GM12875 (cell line): ENCODE data around the gene MOG.

Experiments
- H3K4me3 ChIP-seq: one replicate; pipeline ENCODE4 v1.5.1; 2011; ENCODE audit warnings: low read depth, low read length, control low read depth
- TF ChIP-seq, protein P1 (sequence below): IDR thresholded peaks from 2 replicates; pipeline ENCODE4 v1.5.1; 2011; ENCODE audit warnings: low read depth, mild to moderate bottlenecking, control low read depth, inconsistent platforms, low read length, moderate library complexity, borderline replicate concordance; ENCODE audit not compliant: insufficient read depth

Gene MOG

DNA sequence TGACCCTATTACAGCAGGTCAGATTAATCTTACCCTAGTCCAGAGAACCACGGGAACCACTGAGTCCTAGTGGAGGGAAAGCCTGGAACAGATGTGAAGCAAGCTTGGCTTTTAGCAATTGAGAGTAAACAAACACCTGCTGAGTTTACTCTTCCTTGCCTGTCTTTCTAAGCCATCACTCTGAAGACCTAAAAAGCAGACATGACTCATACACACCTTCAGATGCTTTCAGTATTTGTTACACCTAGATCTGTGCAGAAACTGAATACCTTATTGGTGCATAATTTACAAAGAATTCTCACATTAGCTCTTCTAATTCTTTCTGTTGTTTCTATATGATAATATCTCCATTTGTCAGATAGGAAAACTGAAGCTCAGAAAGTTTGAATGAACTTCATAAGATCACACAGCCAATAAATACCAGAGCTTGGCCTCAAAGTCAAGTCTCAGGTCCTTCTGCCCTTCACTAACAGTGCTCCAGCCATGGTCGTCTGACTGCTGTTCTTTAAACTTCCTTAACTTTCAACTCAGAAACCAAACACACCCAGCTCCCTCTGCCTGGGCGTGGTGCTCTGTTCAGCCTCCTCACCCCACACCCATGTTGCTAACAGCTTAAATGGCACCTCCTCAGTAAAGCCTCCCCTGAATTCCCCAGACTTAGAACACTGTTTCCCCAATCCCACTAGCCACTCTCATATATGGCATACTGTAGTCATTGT, 15.3 kb upstream of the MOG start:
- H3K4me3 ChIP-seq, result no peak overlapping the region
- TF ChIP-seq, protein P1, sequence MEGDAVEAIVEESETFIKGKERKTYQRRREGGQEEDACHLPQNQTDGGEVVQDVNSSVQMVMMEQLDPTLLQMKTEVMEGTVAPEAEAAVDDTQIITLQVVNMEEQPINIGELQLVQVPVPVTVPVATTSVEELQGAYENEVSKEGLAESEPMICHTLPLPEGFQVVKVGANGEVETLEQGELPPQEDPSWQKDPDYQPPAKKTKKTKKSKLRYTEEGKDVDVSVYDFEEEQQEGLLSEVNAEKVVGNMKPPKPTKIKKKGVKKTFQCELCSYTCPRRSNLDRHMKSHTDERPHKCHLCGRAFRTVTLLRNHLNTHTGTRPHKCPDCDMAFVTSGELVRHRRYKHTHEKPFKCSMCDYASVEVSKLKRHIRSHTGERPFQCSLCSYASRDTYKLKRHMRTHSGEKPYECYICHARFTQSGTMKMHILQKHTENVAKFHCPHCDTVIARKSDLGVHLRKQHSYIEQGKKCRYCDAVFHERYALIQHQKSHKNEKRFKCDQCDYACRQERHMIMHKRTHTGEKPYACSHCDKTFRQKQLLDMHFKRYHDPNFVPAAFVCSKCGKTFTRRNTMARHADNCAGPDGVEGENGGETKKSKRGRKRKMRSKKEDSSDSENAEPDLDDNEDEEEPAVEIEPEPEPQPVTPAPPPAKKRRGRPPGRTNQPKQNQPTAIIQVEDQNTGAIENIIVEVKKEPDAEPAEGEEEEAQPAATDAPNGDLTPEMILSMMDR, result no peak

DNA sequence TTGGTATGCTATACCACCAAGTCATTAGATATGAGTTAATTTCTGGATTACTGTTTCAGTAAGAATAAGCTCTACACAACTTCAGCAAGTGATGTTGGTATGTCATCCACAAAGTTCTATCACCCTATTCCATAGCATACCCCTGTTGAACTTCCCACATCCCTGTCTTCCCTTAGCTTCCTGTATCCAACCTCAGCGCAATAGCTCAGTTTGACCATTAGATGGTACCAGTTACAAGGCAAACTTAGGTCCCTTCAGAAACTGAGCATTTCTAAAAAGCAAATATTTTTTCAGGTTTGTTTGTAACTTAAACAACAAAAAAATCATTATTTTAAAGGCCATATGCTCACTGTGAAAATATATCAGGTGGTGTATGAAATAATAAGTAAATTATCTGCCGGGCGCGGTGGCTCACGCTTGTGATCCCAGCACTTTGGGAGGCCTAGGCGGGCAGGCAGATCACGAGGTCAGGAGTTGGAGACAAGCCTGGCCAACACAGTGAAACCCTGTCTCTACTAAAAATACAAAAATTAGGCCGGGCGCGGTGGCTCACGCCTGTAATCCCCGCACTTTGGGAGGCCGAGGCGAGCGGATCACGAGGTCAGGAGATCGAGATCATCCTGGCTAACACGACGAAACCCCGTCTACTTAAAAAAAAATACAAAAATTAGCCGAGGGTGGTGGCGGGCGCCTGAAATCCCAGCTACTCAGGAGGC, 8.8 kb upstream of the MOG start:
- TF ChIP-seq, protein P1, result peak; percentile 44; the same call in 1 of the 2 replicates
- H3K4me3 ChIP-seq, result no peak overlapping the region

DNA sequence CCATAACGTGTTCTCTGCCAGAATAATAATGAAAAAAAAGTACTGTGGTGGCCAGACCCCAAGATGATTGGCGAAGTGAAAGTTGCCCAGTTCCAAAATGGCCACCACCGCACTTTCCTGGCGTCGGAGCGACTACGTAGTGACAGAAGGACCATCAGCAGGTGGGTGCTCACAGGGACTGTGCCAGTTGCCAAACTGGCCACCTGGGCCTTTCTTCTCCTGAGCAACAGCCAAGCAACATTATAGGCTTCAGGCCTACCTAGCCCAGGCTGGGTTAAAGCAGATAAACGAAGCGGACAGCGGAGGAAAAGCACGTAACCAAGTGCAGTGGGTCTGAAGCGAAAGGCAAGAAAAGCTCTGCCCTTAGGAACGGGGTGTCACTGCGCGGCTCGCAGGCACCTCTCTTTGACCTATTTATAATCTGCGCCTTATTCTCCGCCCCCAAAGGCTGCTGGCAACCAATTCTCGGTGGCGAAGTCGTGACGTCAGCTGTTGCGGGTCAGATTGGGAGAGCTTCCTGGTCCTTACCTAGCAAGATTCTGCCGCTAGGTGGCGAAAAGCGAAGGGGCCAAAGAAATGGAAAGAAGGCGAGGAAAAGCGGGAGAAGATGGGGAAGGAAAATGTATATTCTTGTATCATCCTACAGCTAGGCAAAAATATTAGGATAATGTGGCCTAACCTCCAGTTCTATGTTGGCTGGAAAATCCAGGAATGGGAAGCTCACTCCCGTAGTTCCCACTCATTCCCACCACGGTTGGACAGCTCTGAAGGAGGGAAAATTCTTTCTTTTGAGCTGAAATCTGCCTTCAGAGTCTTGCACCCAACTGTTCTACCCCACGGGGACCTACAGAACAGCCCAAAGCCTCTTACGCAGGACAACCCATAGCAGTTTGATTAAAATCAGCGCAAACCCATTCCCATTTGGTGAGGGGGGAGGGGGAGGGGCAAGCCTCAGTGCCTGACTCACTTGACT, 6.9 kb upstream of the MOG start:
- TF ChIP-seq, protein P1, result peak; percentile 84
- peak overlapping the region; percentile 53 for H3K4me3 ChIP-seq

DNA sequence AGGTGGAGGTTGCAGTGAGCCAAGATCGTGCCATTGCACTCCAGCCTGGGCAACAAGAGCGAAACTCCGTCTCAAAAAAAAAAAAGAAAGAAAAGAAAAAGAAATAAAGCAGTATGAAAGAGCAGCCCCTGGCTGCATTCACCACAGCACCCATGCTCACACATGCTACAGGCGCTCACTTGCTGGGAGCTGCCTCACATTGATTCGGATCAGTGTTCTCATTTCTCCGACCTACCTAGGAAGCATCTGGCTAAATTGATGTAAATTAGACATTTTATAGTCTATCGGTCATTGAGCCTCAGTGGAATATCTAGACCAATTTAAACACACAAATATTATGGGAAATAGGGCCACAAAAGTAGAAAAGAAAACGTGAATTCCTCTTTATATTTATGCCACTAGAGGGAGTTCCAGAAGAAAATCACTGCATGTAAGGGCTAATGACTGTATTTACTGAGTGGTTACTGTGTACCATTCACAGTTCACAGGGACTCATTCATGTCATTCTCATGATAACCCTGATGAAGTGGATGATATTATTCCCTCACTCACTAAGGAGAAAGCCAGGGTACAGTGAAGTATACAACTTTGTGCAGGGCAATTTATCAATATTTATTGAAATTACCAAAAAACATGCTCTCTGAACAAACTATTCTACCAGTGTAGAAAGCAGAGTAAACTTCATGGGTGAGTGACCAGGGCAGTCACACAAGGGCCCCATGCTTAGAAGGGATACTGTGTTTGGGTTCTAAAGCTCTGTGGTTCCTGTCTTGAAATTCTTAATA, 5.3 kb upstream of the MOG start:
- no peak overlapping the region for H3K4me3 ChIP-seq
- TF ChIP-seq, protein P1, result peak; percentile 38; the same call in 1 of the 2 replicates

DNA sequence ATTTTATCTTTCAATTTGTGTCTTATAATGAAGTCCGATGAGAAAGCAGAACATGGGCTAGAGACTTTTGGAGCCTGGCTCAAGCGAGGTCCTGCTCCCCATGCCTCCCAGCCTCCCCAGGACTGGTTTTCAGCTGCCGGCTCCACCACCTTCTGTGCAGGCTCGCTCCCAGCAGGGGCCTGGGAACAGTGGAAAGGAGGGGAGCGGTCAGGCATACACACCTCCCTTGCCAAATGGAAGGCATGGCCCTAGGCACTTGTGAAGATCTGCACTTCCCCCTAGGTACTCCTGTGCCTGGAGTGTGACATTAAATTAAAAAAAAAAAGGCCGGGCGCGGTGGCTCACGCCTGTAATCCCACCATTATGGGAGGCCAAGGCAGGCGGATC, 4.7 kb upstream of the MOG start:
- H3K4me3 ChIP-seq, result no peak overlapping the region
- TF ChIP-seq, protein P1, result no peak

DNA sequence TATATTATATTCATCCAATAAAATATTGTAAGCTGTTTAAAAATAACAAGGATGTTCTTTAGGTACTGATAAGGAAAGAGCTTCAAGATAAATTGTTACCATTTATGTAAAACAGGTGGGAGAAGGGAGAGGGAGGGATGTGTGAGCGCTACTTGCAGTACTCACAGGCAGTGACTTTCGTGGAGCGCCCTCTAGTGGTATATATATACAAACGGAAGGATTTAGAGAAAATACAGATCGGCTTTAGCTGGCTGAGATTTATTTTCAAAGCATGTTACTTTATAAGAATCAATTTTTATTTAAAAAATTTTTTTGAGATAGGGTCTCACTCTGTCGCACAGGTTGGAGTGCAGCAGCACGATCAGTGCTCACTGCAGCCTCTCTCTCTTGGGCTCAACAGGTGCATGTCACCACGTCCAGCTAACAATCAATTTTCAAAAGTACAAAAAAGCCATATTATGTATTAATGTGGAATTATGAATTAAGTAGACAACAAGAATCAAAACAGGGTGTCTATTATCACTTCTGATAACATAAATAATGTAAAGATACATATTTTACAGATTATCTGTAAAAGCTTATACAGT, 3.3 kb upstream of the MOG start:
- TF ChIP-seq, protein P1, result peak; percentile 46; the same call in 1 of the 2 replicates
- no peak overlapping the region for H3K4me3 ChIP-seq
